CD4-positive, alpha-beta T cell treated with Interferon alpha-2 for 1 hour (primary cell): ENCODE data around the gene CDC14B.

ENCODE experiments used
- DNase-seq, 2 donors: peaks; one replicate each; pipeline ENCODE4 v3.0.0-alpha.2; 2020 to 2022

Gene CDC14B

GRCh38 chr9:96480736-96481135 is 138.9 kb downstream of the CDC14B start:
- DNase-seq, result no peak

- DNase-seq, result no peak
These were observed 140.7 kb downstream of the CDC14B start for GRCh38 chr9:96478829-96479371.

GRCh38 chr9:96476591-96476990 is 143.1 kb downstream of the CDC14B start:
- no peak for DNase-seq

GRCh38 chr9:96476013-96476412 is 143.6 kb downstream of the CDC14B start:
- no peak for DNase-seq

GRCh38 chr9:96467784-96468183 is 151.9 kb downstream of the CDC14B start:
- no peak for DNase-seq

GRCh38 chr9:96464426-96464825 is 155.2 kb downstream of the CDC14B start:
- DNase-seq, result no peak

- no peak for DNase-seq
These were observed 157.1 kb downstream of the CDC14B start for GRCh38 chr9:96462541-96462940.

GRCh38 chr9:96461336-96461735 is 158.3 kb downstream of the CDC14B start:
- no peak for DNase-seq

GRCh38 chr9:96460882-96461281 is 158.8 kb downstream of the CDC14B start:
- DNase-seq, result no peak

GRCh38 chr9:96460470-96460869 is 159.2 kb downstream of the CDC14B start:
- DNase-seq, result no peak

GRCh38 chr9:96459268-96460007 is 160.2 kb downstream of the CDC14B start:
- DNase-seq, result no peak

- DNase-seq, result no peak
These were observed 161.4 kb downstream of the CDC14B start for GRCh38 chr9:96458226-96458625.

- no peak for DNase-seq
These were observed 162.4 kb downstream of the CDC14B start for GRCh38 chr9:96457266-96457665.

GRCh38 chr9:96453625-96454024 is 166.0 kb downstream of the CDC14B start:
- DNase-seq, result no peak

GRCh38 chr9:96450613-96451528 is 168.8 kb downstream of the CDC14B start:
- DNase-seq, result peak; percentile 37 to 58
